CD8-positive, alpha-beta memory T cell (primary cell): ENCODE measurements around the gene LASP1NB.
A peak's percentile ranks its signal among the peaks of the same experiment; 100 is the strongest.

Experiments
- CTCF ChIA-PET: fragments of 350-600 bp; sonication (Branson Sonifier 250); formaldehyde crosslinking; loops from one replicate; lab custom pipeline; 2021; ENCODE audit warnings: antibody characterized with exemption; lab: Charles Lee
- POLR2A ChIA-PET: fragments of 350-600 bp; sonication (Branson Sonifier 250); formaldehyde crosslinking; loops from one replicate; lab custom pipeline; 2021; ENCODE audit warnings: antibody characterized with exemption; lab: Charles Lee
- DNase-seq, 5 donors: peaks; one replicate each; pipeline versions ENCODE4 v3.0.0 to v3.0.0-alpha.2; 2020 to 2022; ENCODE audit warnings: mixed read lengths in 1 of 5
- H3K27ac ChIP-seq: one replicate; pipeline ENCODE4 v1.7.0; 2013; ENCODE audit warnings: low read depth, mild to moderate bottlenecking, low read length, moderate library complexity
- H3K27me3 ChIP-seq: 2 replicates; pipeline ENCODE4 v1.7.0; 2013; ENCODE audit warnings: low read length, mild to moderate bottlenecking; ENCODE audit not compliant: insufficient read depth, poor library complexity, severe bottlenecking
- H3K36me3 ChIP-seq: 2 replicates; pipeline ENCODE4 v1.7.0; 2013; ENCODE audit warnings: mild to moderate bottlenecking, low read length, moderate library complexity; ENCODE audit not compliant: insufficient read depth
- H3K4me1 ChIP-seq: 2 replicates; pipeline ENCODE4 v1.7.0; 2013; ENCODE audit warnings: mild to moderate bottlenecking, low read length, moderate library complexity; ENCODE audit not compliant: insufficient read depth
- H3K4me3 ChIP-seq: 2 replicates; pipeline ENCODE4 v1.7.0; 2013; ENCODE audit warnings: mild to moderate bottlenecking, low read length
- H3K9me3 ChIP-seq: 2 replicates; pipeline ENCODE4 v1.7.0; 2013; ENCODE audit warnings: mild to moderate bottlenecking, low read length
- H3K27ac Mint-ChIP-seq, 8 donors: one replicate each; pipeline ENCODE4 v1.8.0; 2020 to 2021; ENCODE audit warnings: mixed read lengths in 8 of 8, mild to moderate bottlenecking in 6 of 8, inconsistent platforms in 3 of 8, moderate library complexity in 3 of 8
- H3K27me3 Mint-ChIP-seq, 2 donors: one replicate each; pipeline ENCODE4 v1.8.0; 2020 to 2021; ENCODE audit warnings: mixed read lengths in 2 of 2, mild to moderate bottlenecking in 1 of 2, moderate library complexity in 1 of 2
- H3K36me3 Mint-ChIP-seq, 3 donors: one replicate each; pipeline ENCODE4 v1.8.0; 2020 to 2021; ENCODE audit warnings: mixed read lengths in 3 of 3, inconsistent platforms in 1 of 3, mild to moderate bottlenecking in 1 of 3
- H3K4me1 Mint-ChIP-seq, 3 donors: one replicate each; pipeline ENCODE4 v1.8.0; 2020 to 2021; ENCODE audit warnings: mixed read lengths in 3 of 3, inconsistent platforms in 1 of 3, mild to moderate bottlenecking in 1 of 3
- H3K4me3 Mint-ChIP-seq, 7 donors: one replicate each; pipeline ENCODE4 v1.8.0; 2020 to 2021; ENCODE audit warnings: mixed read lengths in 7 of 7, mild to moderate bottlenecking in 6 of 7, moderate library complexity in 4 of 7, inconsistent platforms in 2 of 7
- H3K9me3 Mint-ChIP-seq, 5 donors: one replicate each; pipeline ENCODE4 v1.8.0; 2020 to 2022; ENCODE audit warnings: mixed read lengths in 5 of 5, mild to moderate bottlenecking in 3 of 5, moderate library complexity in 2 of 5, inconsistent platforms in 1 of 5

LASP1NB gene

GRCh38 chr17:38925263-38925995, at the start of gene LASP1NB:
Gene LASP1NB, plus strand, starts transcription at chr17:38925614.
- Histone ChIP-seq H3K4me3 (no peak within 1 kb of the TSS), H3K36me3 (no peaks in the 10 kb centered on the region), H3K27ac (no peak within 1 kb of the TSS), H3K27me3 (no peaks in the 10 kb centered on the region), H3K4me1 (peaks cover 24% of the 10 kb centered on the region), H3K9me3 (no peaks in the 10 kb centered on the region)
- CTCF ChIA-PET, result interaction anchor here (0.6 to 5.8 kb wide), 15 partner anchors 9 to 249 kb away, joined by 3 to 52 read pairs (median 4); partner anchors contain the start of genes FBXO47 and LASP1
- peaks cover 0 to 2% of the 10 kb centered on the region in 2 donors for H3K27me3 Mint-ChIP-seq
- H3K27ac Mint-ChIP-seq, result peak within 1 kb of the TSS; percentile 6 to 82 (median 38)
- DNase-seq, result peak in 3 of 5 donors; percentile 30 to 73 (median 72)
- peaks cover 0 to 16% (median 3%) of the 10 kb centered on the region in 3 donors for H3K36me3 Mint-ChIP-seq
- peak within 1 kb of the TSS in 6 of 7 donors; percentile 1 to 66 (median 52) for H3K4me3 Mint-ChIP-seq
- H3K4me1 Mint-ChIP-seq, result peaks cover 32 to 41% (median 36%) of the 10 kb centered on the region in 3 donors
- POLR2A ChIA-PET, result interaction anchor here (0.6 to 1.3 kb wide), 5 partner anchors 15 to 239 kb away, joined by 3 to 10 read pairs (median 3); partner anchors contain the start of gene LASP1
- no peaks in the 10 kb centered on the region for H3K9me3 Mint-ChIP-seq

- H3K4me3 ChIP-seq, result peak overlapping the region; percentile 55
- no peaks in the 10 kb centered on the region for H3K9me3 ChIP-seq
- Mint-ChIP-seq H3K36me3 (peaks cover 0 to 51% (median 5%) of the 10 kb centered on the region in 3 donors), H3K4me1 (peaks cover 87 to 97% (median 95%) of the 10 kb centered on the region in 3 donors), H3K27ac (peak overlapping the region; percentile 61 to 99 (median 86)), H3K9me3 (no peaks in the 10 kb centered on the region), H3K27me3 (peaks cover 0 to 2% of the 10 kb centered on the region in 2 donors), H3K4me3 (peak overlapping the region; percentile 33 to 71 (median 60))
- H3K27me3 ChIP-seq, result no peaks in the 10 kb centered on the region
- H3K27ac ChIP-seq, result peak overlapping the region; percentile 24
- CTCF ChIA-PET, result interaction anchor here (0.7 to 1.9 kb wide), 4 partner anchors 21 to 277 kb away, joined by 3 to 8 read pairs (median 6); no protein-coding TSS in a partner anchor
- peaks cover 95% of the 10 kb centered on the region for H3K4me1 ChIP-seq
- peak in 2 of 5 donors; percentile 71 to 80 for DNase-seq
- POLR2A ChIA-PET, result interaction anchor here (0.9 to 1.3 kb wide), 5 partner anchors 8 to 322 kb away, joined by 3 to 6 read pairs (median 3); partner anchors contain the start of gene RPL19
- peaks cover 33% of the 10 kb centered on the region for H3K36me3 ChIP-seq
These were observed 48.1 kb upstream of the LASP1NB start for GRCh38 chr17:38877130-38877851.

GRCh38 chr17:38879878-38880665, 45.3 kb upstream of the LASP1NB start:
- H3K9me3 Mint-ChIP-seq, result no peaks in the 10 kb centered on the region
- H3K36me3 Mint-ChIP-seq, result peaks cover 0 to 67% (median 9%) of the 10 kb centered on the region in 3 donors
- H3K9me3 ChIP-seq, result no peaks in the 10 kb centered on the region
- peak overlapping the region; percentile 40 to 94 (median 85) for H3K27ac Mint-ChIP-seq
- H3K4me1 ChIP-seq, result peaks cover 95% of the 10 kb centered on the region
- POLR2A ChIA-PET, result interaction anchor here (0.7 kb wide), 1 partner anchor 850 kb away, joined by 4 read pairs; no protein-coding TSS in a partner anchor
- H3K4me1 Mint-ChIP-seq, result peaks cover 83 to 93% (median 91%) of the 10 kb centered on the region in 3 donors
- DNase-seq, result no peak
- peak overlapping the region; percentile 51 for H3K4me3 ChIP-seq
- peak overlapping the region; percentile 50 to 83 (median 55) for H3K4me3 Mint-ChIP-seq
- no peak overlapping the region for H3K27ac ChIP-seq
- H3K27me3 ChIP-seq, result no peaks in the 10 kb centered on the region
- CTCF ChIA-PET, result interaction anchor here (1.2 to 1.6 kb wide), 3 partner anchors 11 to 73 kb away, joined by 3 to 4 read pairs (median 3); partner anchors contain the start of gene LASP1
- peaks cover 37% of the 10 kb centered on the region for H3K36me3 ChIP-seq
- H3K27me3 Mint-ChIP-seq, result peaks cover 0 to 2% of the 10 kb centered on the region in 2 donors

- Histone ChIP-seq H3K9me3 (no peaks in the 10 kb centered on the region), H3K36me3 (peaks cover 43% of the 10 kb centered on the region), H3K4me3 (no peak overlapping the region), H3K4me1 (peaks cover 100% of the 10 kb centered on the region), H3K27ac (no peak overlapping the region), H3K27me3 (no peaks in the 10 kb centered on the region)
- Mint-ChIP-seq H3K4me1 (peaks cover 86 to 94% (median 92%) of the 10 kb centered on the region in 3 donors), H3K4me3 (peak overlapping the region; percentile 55 to 83 (median 68)), H3K36me3 (peaks cover 0 to 76% (median 11%) of the 10 kb centered on the region in 3 donors), H3K9me3 (no peaks in the 10 kb centered on the region), H3K27me3 (peaks cover 0 to 2% of the 10 kb centered on the region in 2 donors), H3K27ac (peak overlapping the region; percentile 72 to 94 (median 88))
- ChIA-PET POLR2A (interaction anchor here (1.1 to 1.4 kb wide), 2 partner anchors 12 to 16 kb away, joined by 3 read pairs; no protein-coding TSS in a partner anchor), CTCF (interaction anchor here (1.1 to 1.9 kb wide), 5 partner anchors 9 to 29 kb away, joined by 3 to 7 read pairs (median 4); partner anchors contain the start of genes LASP1 and RPL23)
- peak in 2 of 5 donors; percentile 35 to 63 for DNase-seq
These were observed 43.7 kb upstream of the LASP1NB start for GRCh38 chr17:38881600-38882191.

- peaks cover 100% of the 10 kb centered on the region for H3K4me1 ChIP-seq
- peak overlapping the region; percentile 32 for H3K4me3 ChIP-seq
- peak overlapping the region; percentile 35 to 83 (median 64) for H3K4me3 Mint-ChIP-seq
- H3K4me1 Mint-ChIP-seq, result peaks cover 86 to 94% (median 91%) of the 10 kb centered on the region in 3 donors
- H3K36me3 ChIP-seq, result peaks cover 46% of the 10 kb centered on the region
- H3K9me3 ChIP-seq, result no peaks in the 10 kb centered on the region
- peak overlapping the region; percentile 60 to 98 (median 86) for H3K27ac Mint-ChIP-seq
- peaks cover 0 to 85% (median 11%) of the 10 kb centered on the region in 3 donors for H3K36me3 Mint-ChIP-seq
- no peak for DNase-seq
- peaks cover 0 to 2% of the 10 kb centered on the region in 2 donors for H3K27me3 Mint-ChIP-seq
- peak overlapping the region; percentile 20 for H3K27ac ChIP-seq
- no peaks in the 10 kb centered on the region for H3K9me3 Mint-ChIP-seq
- H3K27me3 ChIP-seq, result no peaks in the 10 kb centered on the region
- POLR2A ChIA-PET, result no interaction called here
- CTCF ChIA-PET, result interaction anchor here (1.1 to 2.8 kb wide), 4 partner anchors 11 to 30 kb away, joined by 4 to 7 read pairs (median 6); partner anchors contain the start of gene RPL23
These were observed 42.5 kb upstream of the LASP1NB start for GRCh38 chr17:38882870-38883269.

GRCh38 chr17:38883592-38884526, 41.6 kb upstream of the LASP1NB start:
- Mint-ChIP-seq H3K36me3 (peaks cover 0 to 85% (median 11%) of the 10 kb centered on the region in 3 donors), H3K27me3 (no peaks in the 10 kb centered on the region), H3K4me1 (peaks cover 84 to 94% (median 91%) of the 10 kb centered on the region in 3 donors), H3K4me3 (peak overlapping the region; percentile 65 to 76 (median 73)), H3K27ac (peak overlapping the region; percentile 71 to 98 (median 86)), H3K9me3 (no peaks in the 10 kb centered on the region)
- Histone ChIP-seq H3K36me3 (peaks cover 43% of the 10 kb centered on the region), H3K4me3 (peak overlapping the region; percentile 20), H3K4me1 (peaks cover 97% of the 10 kb centered on the region), H3K27me3 (no peaks in the 10 kb centered on the region), H3K9me3 (no peaks in the 10 kb centered on the region), H3K27ac (peak overlapping the region; percentile 20)
- ChIA-PET CTCF (interaction anchor here (1.0 to 2.8 kb wide), 4 partner anchors 10 to 291 kb away, joined by 4 to 5 read pairs (median 4); no protein-coding TSS in a partner anchor), POLR2A (interaction anchor here (0.6 to 1.9 kb wide), 3 partner anchors 13 to 15 kb away, joined by 3 to 18 read pairs (median 8); partner anchors contain the start of gene LASP1)
- DNase-seq, result no peak
